ENCODE results near the gene ARPC5. TPM values are rescaled to one million over a fixed set of nuclear protein-coding genes. Genes with fewer than 3 reads are reported as not detected.

ARPC5 gene
- polyA plus RNA-seq, 2 of the 4 experiments (the other 2 are of a cell fraction), result 189 to 198 TPM

DNA sequence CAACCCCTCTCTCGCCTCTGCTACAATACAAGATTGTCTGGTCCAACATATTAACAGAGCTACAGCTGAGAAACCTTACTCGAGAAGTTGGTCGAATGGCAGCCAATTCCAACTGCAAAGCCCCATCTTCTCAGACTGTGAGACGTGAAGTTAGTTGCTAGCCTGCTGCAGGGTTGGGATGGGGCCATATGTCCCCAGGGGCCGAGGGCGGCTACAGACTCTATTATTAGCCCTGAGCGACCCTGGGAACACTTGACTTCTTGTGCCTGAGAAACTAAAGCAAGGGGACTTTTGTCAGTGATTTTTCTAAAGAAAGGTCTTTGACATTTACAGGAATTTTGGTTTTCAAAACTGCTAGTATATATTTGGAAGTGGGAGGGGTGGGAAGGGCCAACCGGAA lies 59.0 kb downstream of the ARPC5 start:
- H3K27ac ChIP-seq, result no peak overlapping the region
- no peaks in the 10 kb centered on the region for H3K4me1 ChIP-seq
- H3K4me2 ChIP-seq, result no peak overlapping the region
- H3K9me3 ChIP-seq, result no peaks in the 10 kb centered on the region
- ChIA-PET POLR2A (no interaction called here), CTCF (no interaction called here)
- WGBS (ENCODE audit: missing lambda C conversion rate), result 70% methylated on average over 8 of the region's 8 CpGs
- no peak overlapping the region for H3K4me3 ChIP-seq
- DNase-seq (ENCODE audit: low read depth in 1 of 2, low spot score in 1 of 2) (no peak), FAIRE-seq (no peak), ATAC-seq (no peak)
- TF ChIP-seq FOXS1 (CRISPR knock-in tag; IDR thresholded peaks at IDR 0.05) (no peak), KDM1A (IDR thresholded peaks at IDR 0.05; ENCODE audit: low read depth) (no peak), CBX8 (IDR thresholded peaks at IDR 0.05) (no peak), HDAC2 (IDR thresholded peaks at IDR 0.05) (no peak), JUNB (IDR thresholded peaks at IDR 0.05) (no peak), ZC3H11A (IDR thresholded peaks at IDR 0.05) (no peak), HEYL (CRISPR knock-in tag; IDR thresholded peaks at IDR 0.05) (no peak), ZSCAN20 (CRISPR knock-in tag; IDR thresholded peaks at IDR 0.05) (no peak), EHF (CRISPR knock-in tag; IDR thresholded peaks at IDR 0.05) (no peak), CEBPB (IDR thresholded peaks at IDR 0.05) (no peak), RFX5 (IDR thresholded peaks at IDR 0.05) (no peak), RCOR1 (IDR thresholded peaks at IDR 0.05; ENCODE audit: low read depth, low read length) (no peak), RAD21 (conservative IDR thresholded peaks at IDR 0.05 in 1 of 2, IDR thresholded peaks at IDR 0.05 in 1 of 2) (no peak), CHD4 (IDR thresholded peaks at IDR 0.05; ENCODE audit: borderline replicate concordance) (no peak), HOXB13 (CRISPR knock-in tag; IDR thresholded peaks at IDR 0.05; ENCODE audit: low read depth) (no peak), ESRRA (IDR thresholded peaks at IDR 0.05; ENCODE audit: borderline replicate concordance, low read length) (no peak), FOSB (CRISPR knock-in tag; IDR thresholded peaks at IDR 0.05) (no peak)
- TF ChIP-seq, protein P1, sequence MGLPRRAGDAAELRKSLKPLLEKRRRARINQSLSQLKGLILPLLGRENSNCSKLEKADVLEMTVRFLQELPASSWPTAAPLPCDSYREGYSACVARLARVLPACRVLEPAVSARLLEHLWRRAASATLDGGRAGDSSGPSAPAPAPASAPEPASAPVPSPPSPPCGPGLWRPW (IDR thresholded peaks at IDR 0.05), result no peak
- TF ChIP-seq, protein P2, sequence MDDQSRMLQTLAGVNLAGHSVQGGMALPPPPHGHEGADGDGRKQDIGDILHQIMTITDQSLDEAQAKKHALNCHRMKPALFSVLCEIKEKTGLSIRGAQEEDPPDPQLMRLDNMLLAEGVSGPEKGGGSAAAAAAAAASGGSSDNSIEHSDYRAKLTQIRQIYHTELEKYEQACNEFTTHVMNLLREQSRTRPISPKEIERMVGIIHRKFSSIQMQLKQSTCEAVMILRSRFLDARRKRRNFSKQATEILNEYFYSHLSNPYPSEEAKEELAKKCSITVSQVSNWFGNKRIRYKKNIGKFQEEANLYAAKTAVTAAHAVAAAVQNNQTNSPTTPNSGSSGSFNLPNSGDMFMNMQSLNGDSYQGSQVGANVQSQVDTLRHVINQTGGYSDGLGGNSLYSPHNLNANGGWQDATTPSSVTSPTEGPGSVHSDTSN (IDR thresholded peaks at IDR 0.05), result no peak
- TF ChIP-seq, protein P3, sequence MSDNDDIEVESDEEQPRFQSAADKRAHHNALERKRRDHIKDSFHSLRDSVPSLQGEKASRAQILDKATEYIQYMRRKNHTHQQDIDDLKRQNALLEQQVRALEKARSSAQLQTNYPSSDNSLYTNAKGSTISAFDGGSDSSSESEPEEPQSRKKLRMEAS (IDR thresholded peaks at IDR 0.05), result no peak

DNA sequence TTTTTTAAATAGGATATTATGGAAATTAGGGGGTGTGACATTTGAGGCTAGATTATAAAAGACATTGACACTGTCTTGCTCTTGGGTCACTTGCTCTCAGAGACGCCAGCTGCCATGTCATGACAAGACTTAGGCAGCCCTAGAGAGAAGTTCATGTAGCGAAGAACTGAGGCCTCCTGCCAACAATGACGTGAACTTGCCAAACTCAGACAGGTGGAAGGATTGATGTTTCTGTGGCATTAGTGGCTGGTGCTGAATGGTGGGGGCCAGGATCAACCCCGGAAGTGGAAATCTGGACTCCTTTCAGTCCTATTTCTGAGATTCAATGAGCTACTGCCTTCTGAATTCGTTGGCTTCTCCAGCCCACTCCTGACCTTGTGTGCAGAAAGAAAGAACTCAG lies 60.0 kb downstream of the ARPC5 start:
- POLR2A ChIA-PET, result no interaction called here

DNA sequence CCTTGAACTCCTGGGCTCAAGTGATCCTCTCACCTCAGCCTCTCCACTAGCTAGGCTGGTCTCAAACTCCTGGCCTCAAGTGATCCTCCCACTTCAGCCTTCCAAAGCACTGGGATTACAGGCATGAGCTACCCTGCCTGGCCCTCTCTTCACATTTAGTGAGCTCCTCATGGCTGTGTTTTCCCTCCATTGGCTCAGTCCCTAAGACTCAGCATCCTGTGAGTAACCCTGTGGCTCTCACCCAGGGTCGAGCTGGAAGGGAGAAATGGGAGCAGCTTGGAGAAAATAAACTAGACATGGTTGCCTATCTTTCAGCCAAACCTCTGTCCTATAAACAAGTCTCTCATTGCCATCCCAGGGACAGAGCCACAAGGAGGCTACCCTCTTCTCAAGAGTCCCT lies 62.9 kb downstream of the ARPC5 start:
- Histone ChIP-seq H3K4me3 (no peak overlapping the region), H3K4me2 (no peak overlapping the region), H3K9me3 (no peaks in the 10 kb centered on the region), H3K27ac (no peak overlapping the region), H3K4me1 (peaks cover 16% of the 10 kb centered on the region)
- FAIRE-seq (no peak), ATAC-seq (no peak), DNase-seq (ENCODE audit: low read depth in 1 of 2, low spot score in 1 of 2) (no peak)
- 27% methylated on average over 1 of the region's 1 CpG for WGBS (ENCODE audit: missing lambda C conversion rate)
- ChIA-PET POLR2A (no interaction called here), CTCF (interaction anchor here (0.6 to 1.4 kb wide), 2 partner anchors 50 to 1419 kb away, joined by 3 to 5 read pairs; no protein-coding TSS in a partner anchor)
- no peak for TF ChIP-seq PHF8 (IDR thresholded peaks at IDR 0.05; ENCODE audit: borderline replicate concordance, low read depth)
- TF ChIP-seq, protein P4, sequence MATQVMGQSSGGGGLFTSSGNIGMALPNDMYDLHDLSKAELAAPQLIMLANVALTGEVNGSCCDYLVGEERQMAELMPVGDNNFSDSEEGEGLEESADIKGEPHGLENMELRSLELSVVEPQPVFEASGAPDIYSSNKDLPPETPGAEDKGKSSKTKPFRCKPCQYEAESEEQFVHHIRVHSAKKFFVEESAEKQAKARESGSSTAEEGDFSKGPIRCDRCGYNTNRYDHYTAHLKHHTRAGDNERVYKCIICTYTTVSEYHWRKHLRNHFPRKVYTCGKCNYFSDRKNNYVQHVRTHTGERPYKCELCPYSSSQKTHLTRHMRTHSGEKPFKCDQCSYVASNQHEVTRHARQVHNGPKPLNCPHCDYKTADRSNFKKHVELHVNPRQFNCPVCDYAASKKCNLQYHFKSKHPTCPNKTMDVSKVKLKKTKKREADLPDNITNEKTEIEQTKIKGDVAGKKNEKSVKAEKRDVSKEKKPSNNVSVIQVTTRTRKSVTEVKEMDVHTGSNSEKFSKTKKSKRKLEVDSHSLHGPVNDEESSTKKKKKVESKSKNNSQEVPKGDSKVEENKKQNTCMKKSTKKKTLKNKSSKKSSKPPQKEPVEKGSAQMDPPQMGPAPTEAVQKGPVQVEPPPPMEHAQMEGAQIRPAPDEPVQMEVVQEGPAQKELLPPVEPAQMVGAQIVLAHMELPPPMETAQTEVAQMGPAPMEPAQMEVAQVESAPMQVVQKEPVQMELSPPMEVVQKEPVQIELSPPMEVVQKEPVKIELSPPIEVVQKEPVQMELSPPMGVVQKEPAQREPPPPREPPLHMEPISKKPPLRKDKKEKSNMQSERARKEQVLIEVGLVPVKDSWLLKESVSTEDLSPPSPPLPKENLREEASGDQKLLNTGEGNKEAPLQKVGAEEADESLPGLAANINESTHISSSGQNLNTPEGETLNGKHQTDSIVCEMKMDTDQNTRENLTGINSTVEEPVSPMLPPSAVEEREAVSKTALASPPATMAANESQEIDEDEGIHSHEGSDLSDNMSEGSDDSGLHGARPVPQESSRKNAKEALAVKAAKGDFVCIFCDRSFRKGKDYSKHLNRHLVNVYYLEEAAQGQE (IDR thresholded peaks at IDR 0.05), result no peak
- TF ChIP-seq, protein P5, sequence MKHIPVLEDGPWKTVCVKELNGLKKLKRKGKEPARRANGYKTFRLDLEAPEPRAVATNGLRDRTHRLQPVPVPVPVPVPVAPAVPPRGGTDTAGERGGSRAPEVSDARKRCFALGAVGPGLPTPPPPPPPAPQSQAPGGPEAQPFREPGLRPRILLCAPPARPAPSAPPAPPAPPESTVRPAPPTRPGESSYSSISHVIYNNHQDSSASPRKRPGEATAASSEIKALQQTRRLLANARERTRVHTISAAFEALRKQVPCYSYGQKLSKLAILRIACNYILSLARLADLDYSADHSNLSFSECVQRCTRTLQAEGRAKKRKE (CRISPR knock-in tag; IDR thresholded peaks at IDR 0.05; ENCODE audit: low read depth), result no peak
- TF ChIP-seq NFE2L2 (conservative IDR thresholded peaks at IDR 0.05; ENCODE audit: low read length), result no peak
- TF ChIP-seq, protein P2 (IDR thresholded peaks at IDR 0.05), result no peak
- TF ChIP-seq MAFK (IDR thresholded peaks at IDR 0.05; ENCODE audit: partially characterized antibody), result no peak
- no peak for TF ChIP-seq RCOR1 (IDR thresholded peaks at IDR 0.05; ENCODE audit: low read depth, low read length)
- no peak for TF ChIP-seq NR3C1 (IDR thresholded peaks at IDR 0.05)
- TF ChIP-seq JUN (IDR thresholded peaks at IDR 0.05), result no peak
- TF ChIP-seq, protein P1 (IDR thresholded peaks at IDR 0.05), result no peak
- TF ChIP-seq JUNB (IDR thresholded peaks at IDR 0.05), result no peak
- no peak for TF ChIP-seq CHD4 (IDR thresholded peaks at IDR 0.05; ENCODE audit: borderline replicate concordance)

More for the DNA sequence above, 60.0 kb downstream of the ARPC5 start:
- ATAC-seq (no peak), FAIRE-seq (no peak), DNase-seq (ENCODE audit: low read depth in 1 of 2, low spot score in 1 of 2) (no peak)
- Histone ChIP-seq H3K4me2 (no peak overlapping the region), H3K27ac (no peak overlapping the region), H3K9me3 (no peaks in the 10 kb centered on the region), H3K4me3 (no peak overlapping the region), H3K4me1 (no peaks in the 10 kb centered on the region)
- WGBS (ENCODE audit: missing lambda C conversion rate), result 67% methylated on average over 5 of the region's 5 CpGs
- CTCF ChIA-PET, result interaction anchor here (0.8 kb wide), 1 partner anchor 1088 kb away, joined by 3 read pairs; no protein-coding TSS in a partner anchor
- TF ChIP-seq KDM5A (IDR thresholded peaks at IDR 0.05), result no peak
- no peak for TF ChIP-seq KDM1A (IDR thresholded peaks at IDR 0.05; ENCODE audit: low read depth)
- no peak for TF ChIP-seq POLR2AphosphoS2 (conservative IDR thresholded peaks at IDR 0.05; ENCODE audit: low read length)
- no peak for TF ChIP-seq RCOR1 (IDR thresholded peaks at IDR 0.05; ENCODE audit: low read depth, low read length)
- TF ChIP-seq ESRRA (IDR thresholded peaks at IDR 0.05; ENCODE audit: borderline replicate concordance, low read length), result no peak
- no peak for TF ChIP-seq NPAS2 (CRISPR knock-in tag; IDR thresholded peaks at IDR 0.05; ENCODE audit: borderline replicate concordance)

All from A549 (cell line).